Esophagus (tissue), 2 donors: ENCODE measurements around the gene OR6Y1. TPM values are rescaled to one million over a fixed set of nuclear protein-coding genes. Genes with fewer than 3 reads are reported as not detected.

Experiments used
- H3K27ac ChIP-seq, 2 donors: one replicate each; pipeline ENCODE4 v1.5.1; 2013; ENCODE audit warnings: low read depth in 2 of 2, mild to moderate bottlenecking in 2 of 2, inconsistent platforms in 1 of 2, low read length in 1 of 2, moderate library complexity in 1 of 2
- H3K27me3 ChIP-seq, 2 donors: one replicate each; pipeline ENCODE4 v1.6.1; 2013; ENCODE audit warnings: low read length in 2 of 2, control low read depth in 1 of 2, mild to moderate bottlenecking in 1 of 2; ENCODE audit not compliant: insufficient read depth in 2 of 2, control insufficient read depth in 1 of 2
- H3K36me3 ChIP-seq, 2 donors: one replicate each; pipeline ENCODE4 v1.6.1; 2013; ENCODE audit warnings: low read length in 1 of 2; ENCODE audit not compliant: control insufficient read depth in 2 of 2, insufficient read depth in 2 of 2
- H3K4me1 ChIP-seq, 2 donors: one replicate each; pipeline ENCODE4 v1.6.1; 2013; ENCODE audit warnings: low read length in 1 of 2; ENCODE audit not compliant: control insufficient read depth in 2 of 2, insufficient read depth in 2 of 2
- H3K4me3 ChIP-seq, 2 donors: one replicate each; pipeline ENCODE4 v1.5.1; 2013; ENCODE audit warnings: low read length in 2 of 2, mild to moderate bottlenecking in 2 of 2, low read depth in 1 of 2, moderate library complexity in 1 of 2
- H3K9me3 ChIP-seq, 2 donors: one replicate each; pipeline ENCODE4 v1.6.1; 2013; ENCODE audit warnings: mild to moderate bottlenecking in 2 of 2, low read depth in 1 of 2, low read length in 1 of 2, moderate library complexity in 1 of 2; ENCODE audit not compliant: control insufficient read depth in 2 of 2, insufficient read depth in 1 of 2
- WGBS, 2 donors: extraction: QIAGEN DNeasy Blood & Tissue Kit; methylation state at CpG; one replicate each; pipeline ENCODE4 v1.1.7; 2013; 5-methylcytosine and 5-hydroxymethylcytosine counted together
- polyA plus RNA-seq, 2 donors: library from polyadenylated mRNA; stranded (reverse); fragments of 200-250 nt; gene quantifications; one replicate each; pipeline ENCODE4 v1.2.3, GENCODE V29; 2013
- donor health status: healthy with polysubstance abuse.
- donor health status: Bipolar disorder and iron deficiency.

The OR6Y1 gene
- polyA plus RNA-seq = not detected

DNA sequence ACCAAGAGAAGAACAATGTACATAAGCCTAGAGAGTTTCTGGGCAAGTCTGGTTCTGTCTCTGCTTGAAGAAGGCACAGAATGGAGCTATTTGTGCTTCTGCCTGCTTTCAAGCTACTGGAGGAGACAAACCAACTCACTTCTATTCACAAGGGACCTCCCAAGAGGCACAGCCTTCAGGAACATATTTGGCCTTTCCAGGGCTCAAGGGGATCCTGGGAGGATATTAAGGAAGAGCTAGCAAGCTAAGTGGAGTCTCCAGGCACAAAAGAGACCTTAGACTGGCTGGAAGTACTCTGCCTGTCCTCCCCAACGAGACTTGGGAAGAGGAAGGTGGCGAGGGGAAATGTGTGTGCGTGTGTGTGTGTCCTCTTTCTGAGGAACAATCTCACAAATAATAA, at the start of gene OR6Y1:
OR6Y1 (minus strand) TSS at position 54 of the 400 bp plus-strand sequence. CDS start 6,300 bp downstream, outside the sequence.
- no peaks in the 10 kb centered on the region for H3K4me1 ChIP-seq
- WGBS, 2 donors = 74 to 78% methylated on average over 3 of the region's 3 CpGs
- no peaks in the 10 kb centered on the region for H3K27me3 ChIP-seq

DNA sequence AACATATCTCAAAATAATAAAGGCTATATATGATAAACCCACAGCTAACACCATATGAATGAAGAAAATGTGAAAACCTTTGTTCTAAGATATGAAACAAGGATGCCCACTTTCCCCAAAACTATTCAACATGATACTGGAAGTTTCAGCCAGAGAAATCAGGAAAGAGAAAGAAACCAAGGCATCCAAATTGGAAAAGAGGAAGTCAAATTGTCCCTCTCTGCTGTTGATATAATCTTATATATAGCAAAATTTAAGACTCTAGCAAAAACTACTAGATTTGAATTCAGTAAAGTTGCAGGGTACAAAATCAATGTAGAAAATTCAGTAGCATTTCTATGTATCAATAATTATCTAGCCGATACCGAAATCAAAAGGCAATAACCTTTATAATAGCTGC, 46.5 kb upstream of the OR6Y1 start:
- WGBS, 2 donors = 48 to 87% methylated on average over 2 of the region's 2 CpGs
- no peaks in the 10 kb centered on the region for H3K4me1 ChIP-seq
- no peaks in the 10 kb centered on the region for H3K27me3 ChIP-seq

More for the DNA sequence above, at the start of gene OR6Y1:
- Histone ChIP-seq H3K36me3 (no peaks in the 10 kb centered on the region), H3K9me3 (no peaks in the 10 kb centered on the region), H3K4me3 (no peak within 1 kb of the TSS), H3K27ac (no peak within 1 kb of the TSS)

DNA sequence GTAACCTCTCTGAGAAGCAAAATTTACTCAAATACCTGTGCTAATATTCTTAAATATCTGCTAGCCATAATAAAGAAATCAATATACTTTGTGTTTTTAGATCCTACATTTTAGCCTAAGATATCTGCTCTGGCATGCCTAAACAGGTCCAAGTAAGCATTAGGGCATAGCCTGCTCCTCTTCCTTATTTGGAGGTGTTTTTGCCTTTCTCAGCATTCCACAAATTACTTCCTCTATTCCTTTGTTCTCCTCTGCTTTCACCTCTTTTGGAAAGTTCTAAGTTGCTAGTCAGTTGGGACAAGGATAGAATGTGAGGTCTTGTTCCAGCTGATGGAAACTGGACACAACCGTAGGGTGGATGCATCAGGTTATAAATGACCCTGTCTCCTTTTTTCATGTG, 32.7 kb upstream of the OR6Y1 start:
- Histone ChIP-seq H3K36me3 (no peaks in the 10 kb centered on the region), H3K27ac (no peak overlapping the region), H3K9me3 (peaks cover 0 to 2% of the 10 kb centered on the region in 2 donors), H3K4me3 (no peak overlapping the region), H3K27me3 (peaks cover 0 to 3% of the 10 kb centered on the region in 2 donors), H3K4me1 (no peaks in the 10 kb centered on the region)
- 79 to 81% methylated on average over 1 of the region's 1 CpG for WGBS, 2 donors

More for the DNA sequence above, 46.5 kb upstream of the OR6Y1 start:
- Histone ChIP-seq H3K27ac (no peak overlapping the region), H3K4me3 (no peak overlapping the region), H3K9me3 (peaks cover 2 to 5% of the 10 kb centered on the region in 2 donors), H3K36me3 (no peaks in the 10 kb centered on the region)

GRCh38 chr1:158583962-158584361, 29.8 kb upstream of the OR6Y1 start:
- Histone ChIP-seq H3K9me3 (peaks cover 0 to 2% of the 10 kb centered on the region in 2 donors), H3K36me3 (no peaks in the 10 kb centered on the region), H3K27ac (no peak overlapping the region), H3K4me3 (no peak overlapping the region), H3K27me3 (peaks cover 0 to 3% of the 10 kb centered on the region in 2 donors), H3K4me1 (no peaks in the 10 kb centered on the region)
- 47 to 62% methylated on average over 4 of the region's 4 CpGs for WGBS, 2 donors

DNA sequence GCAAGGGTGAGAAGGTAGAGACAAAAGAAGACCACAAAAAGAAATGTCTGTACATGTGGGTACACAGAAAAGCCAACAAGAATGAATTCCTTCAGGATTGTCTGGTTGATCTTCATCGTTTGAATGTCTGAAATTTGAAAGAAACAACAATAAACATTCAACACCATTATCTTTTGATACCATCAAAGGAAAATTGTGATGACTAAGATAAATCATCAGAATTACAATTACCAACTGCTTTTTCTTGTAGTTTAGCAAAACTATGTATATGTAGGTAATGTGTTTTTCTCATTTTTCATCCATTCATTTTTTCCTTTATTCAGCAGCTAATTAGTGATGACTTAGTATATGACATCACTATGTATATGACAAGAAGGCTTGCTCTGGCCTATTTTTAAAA, 25.5 kb upstream of the OR6Y1 start, which contains the start of gene OR10X1:
OR10X1 (minus strand) TSS at position 167 of the 400 bp plus-strand sequence; CDS start at position 167, 0 bp downstream.
- no peaks in the 10 kb centered on the region for H3K9me3 ChIP-seq
- H3K4me1 ChIP-seq = no peaks in the 10 kb centered on the region
- no peaks in the 10 kb centered on the region for H3K27me3 ChIP-seq
- no peak within 1 kb of the TSS for H3K27ac ChIP-seq
- H3K4me3 ChIP-seq = no peak within 1 kb of the TSS
- WGBS, 2 donors = 39 to 60% methylated on average over 1 of the region's 1 CpG
- no peaks in the 10 kb centered on the region for H3K36me3 ChIP-seq

DNA sequence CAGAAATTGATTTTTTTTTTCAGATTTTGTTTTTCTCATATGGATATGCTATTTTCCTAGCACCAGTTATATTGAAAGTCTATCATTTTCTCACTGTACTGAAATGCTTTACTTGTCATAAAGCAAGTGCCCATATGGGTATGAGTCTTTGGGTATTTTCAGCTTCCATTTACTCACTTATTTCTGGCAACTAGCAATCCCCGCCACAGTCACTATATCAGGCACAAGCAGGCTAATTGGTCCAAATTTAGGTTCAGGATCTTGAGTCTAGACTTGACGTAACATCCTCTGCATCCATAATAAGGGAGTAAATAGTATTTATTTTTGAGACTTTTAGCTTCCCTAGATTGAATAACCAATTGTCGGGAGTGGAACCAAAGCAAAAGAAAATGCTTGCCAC, 23.4 kb upstream of the OR6Y1 start:
- Histone ChIP-seq H3K27me3 (no peaks in the 10 kb centered on the region), H3K36me3 (no peaks in the 10 kb centered on the region)

DNA sequence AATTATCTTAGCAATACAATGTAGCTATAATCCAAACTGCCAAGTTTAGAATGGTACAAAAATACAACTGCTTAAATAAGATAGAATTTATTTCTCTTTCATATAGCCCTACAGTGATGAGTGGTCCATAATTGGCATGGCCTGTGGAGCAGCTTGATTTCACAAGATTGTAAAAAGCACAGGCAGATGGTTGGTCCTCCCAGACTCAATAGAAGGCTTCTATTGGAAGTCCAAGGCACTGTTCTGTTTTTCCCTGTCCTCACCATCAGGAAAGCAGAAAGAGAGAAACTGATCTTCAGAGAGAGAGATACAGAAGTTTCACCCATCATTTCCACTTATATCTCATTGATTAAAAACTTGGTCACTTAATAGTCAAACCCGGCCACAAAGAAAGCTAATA, 18.0 kb upstream of the OR6Y1 start:
- 67 to 90% methylated on average over 1 of the region's 1 CpG for WGBS, 2 donors
- H3K4me3 ChIP-seq = no peak overlapping the region
- no peaks in the 10 kb centered on the region for H3K27me3 ChIP-seq
- no peak overlapping the region for H3K27ac ChIP-seq
- H3K9me3 ChIP-seq = no peaks in the 10 kb centered on the region
- H3K4me1 ChIP-seq = no peaks in the 10 kb centered on the region
- no peaks in the 10 kb centered on the region for H3K36me3 ChIP-seq

More for the DNA sequence above, 23.4 kb upstream of the OR6Y1 start:
- no peaks in the 10 kb centered on the region for H3K9me3 ChIP-seq
- 89 to 90% methylated on average over 3 of the region's 3 CpGs for WGBS, 2 donors
- H3K4me3 ChIP-seq = no peak overlapping the region
- no peak overlapping the region for H3K27ac ChIP-seq
- H3K4me1 ChIP-seq = no peaks in the 10 kb centered on the region

DNA sequence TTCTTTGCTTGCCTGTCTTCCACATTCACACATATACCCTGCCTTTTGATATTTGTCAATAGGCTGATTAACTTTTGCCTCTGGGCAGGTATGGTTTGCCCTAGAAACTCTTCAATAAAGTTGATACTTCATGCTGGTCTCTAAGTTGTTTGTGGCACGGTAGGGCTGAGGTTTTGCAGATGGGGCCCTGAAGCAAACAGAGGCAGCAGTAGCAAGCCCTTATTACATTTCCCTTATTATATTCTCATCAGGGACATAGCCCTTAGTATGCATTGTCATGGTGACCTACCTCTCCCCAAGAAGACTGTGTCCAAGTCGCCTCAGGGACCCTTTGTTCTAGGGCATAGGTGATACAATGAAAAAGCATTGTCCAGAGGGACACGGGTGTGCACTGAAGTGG, 16.3 kb upstream of the OR6Y1 start, which contains the start of gene OR6P1:
OR6P1 (minus strand) TSS at position 101 of the 400 bp plus-strand sequence. CDS start 6,976 bp downstream, outside the sequence.
- no peak within 1 kb of the TSS for H3K27ac ChIP-seq
- no peaks in the 10 kb centered on the region for H3K36me3 ChIP-seq
- no peaks in the 10 kb centered on the region for H3K9me3 ChIP-seq
- no peaks in the 10 kb centered on the region for H3K27me3 ChIP-seq
- H3K4me3 ChIP-seq = no peak within 1 kb of the TSS
- no peaks in the 10 kb centered on the region for H3K4me1 ChIP-seq
- WGBS, 2 donors = 73 to 78% methylated on average over 3 of the region's 3 CpGs

DNA sequence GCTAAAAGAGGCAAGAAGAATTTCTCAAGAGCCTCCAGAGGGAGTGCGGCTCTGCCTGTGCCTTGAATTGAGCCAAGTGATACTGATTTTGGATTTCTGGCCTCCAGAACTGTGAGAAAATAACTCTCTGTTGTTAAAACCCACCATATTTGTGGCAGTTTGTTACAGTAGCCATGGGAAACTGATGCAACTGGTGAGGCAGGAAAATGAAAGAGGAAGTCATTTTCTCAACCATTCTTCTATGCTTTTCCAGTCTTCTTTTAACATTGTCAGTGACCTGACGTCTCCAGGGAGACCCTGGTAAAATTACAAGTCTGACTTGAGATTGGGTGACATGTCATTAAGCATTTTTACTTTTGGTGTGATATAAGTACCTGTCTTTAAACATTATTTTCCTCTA, 10.4 kb upstream of the OR6Y1 start:
- Histone ChIP-seq H3K36me3 (no peaks in the 10 kb centered on the region), H3K27me3 (no peaks in the 10 kb centered on the region), H3K4me3 (no peak overlapping the region), H3K4me1 (no peaks in the 10 kb centered on the region), H3K27ac (no peak overlapping the region), H3K9me3 (peaks cover 0 to 3% of the 10 kb centered on the region in 2 donors)
- WGBS, 2 donors = 60 to 62% methylated on average over 2 of the region's 2 CpGs

DNA sequence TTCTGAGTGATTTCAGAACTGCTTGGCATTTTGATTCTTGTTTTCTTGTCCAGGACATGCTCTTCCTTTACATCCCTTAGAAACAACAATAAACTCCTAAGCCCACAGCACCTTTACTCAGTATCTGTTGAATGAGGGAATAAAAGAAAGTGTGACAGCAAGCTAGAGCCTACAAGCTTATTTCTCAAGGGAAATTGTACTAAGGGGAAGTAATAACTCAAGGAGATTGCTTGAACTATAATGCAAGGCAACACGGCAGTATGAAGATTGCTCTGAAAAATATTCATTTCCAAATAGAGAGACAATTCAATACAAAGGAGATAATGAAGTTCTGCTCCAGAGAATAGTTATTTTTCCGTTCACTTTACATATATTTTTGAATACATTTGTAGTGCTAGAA, 9.6 kb upstream of the OR6Y1 start:
- Histone ChIP-seq H3K4me3 (no peak overlapping the region), H3K27ac (no peak overlapping the region), H3K9me3 (peaks cover 0 to 3% of the 10 kb centered on the region in 2 donors), H3K36me3 (no peaks in the 10 kb centered on the region), H3K27me3 (no peaks in the 10 kb centered on the region), H3K4me1 (no peaks in the 10 kb centered on the region)
- WGBS, 2 donors = 79 to 81% methylated on average over 2 of the region's 2 CpGs
